DOHH2 (cell line): ENCODE data around the gene OXSR1.

ENCODE experiments used
- EZH2phosphoT487 ChIP-seq: fragments of 200-600 bp; sonication (generic); IDR thresholded peaks from 2 replicates; pipeline ENCODE4 v1.6.1; 2017; ENCODE audit warnings: borderline replicate concordance, mild to moderate bottlenecking, antibody characterized with exemption, low read length, moderate library complexity, mixed read lengths
- TF ChIP-seq, protein P1 (sequence below): fragments of 200-600 bp; sonication (generic); IDR thresholded peaks from one replicate; pipeline ENCODE4 v1.5.1; 2014; ENCODE audit warnings: antibody characterized with exemption, mild to moderate bottlenecking, low read depth, low read length; ENCODE audit not compliant: poor library complexity, severe bottlenecking

DNA sequence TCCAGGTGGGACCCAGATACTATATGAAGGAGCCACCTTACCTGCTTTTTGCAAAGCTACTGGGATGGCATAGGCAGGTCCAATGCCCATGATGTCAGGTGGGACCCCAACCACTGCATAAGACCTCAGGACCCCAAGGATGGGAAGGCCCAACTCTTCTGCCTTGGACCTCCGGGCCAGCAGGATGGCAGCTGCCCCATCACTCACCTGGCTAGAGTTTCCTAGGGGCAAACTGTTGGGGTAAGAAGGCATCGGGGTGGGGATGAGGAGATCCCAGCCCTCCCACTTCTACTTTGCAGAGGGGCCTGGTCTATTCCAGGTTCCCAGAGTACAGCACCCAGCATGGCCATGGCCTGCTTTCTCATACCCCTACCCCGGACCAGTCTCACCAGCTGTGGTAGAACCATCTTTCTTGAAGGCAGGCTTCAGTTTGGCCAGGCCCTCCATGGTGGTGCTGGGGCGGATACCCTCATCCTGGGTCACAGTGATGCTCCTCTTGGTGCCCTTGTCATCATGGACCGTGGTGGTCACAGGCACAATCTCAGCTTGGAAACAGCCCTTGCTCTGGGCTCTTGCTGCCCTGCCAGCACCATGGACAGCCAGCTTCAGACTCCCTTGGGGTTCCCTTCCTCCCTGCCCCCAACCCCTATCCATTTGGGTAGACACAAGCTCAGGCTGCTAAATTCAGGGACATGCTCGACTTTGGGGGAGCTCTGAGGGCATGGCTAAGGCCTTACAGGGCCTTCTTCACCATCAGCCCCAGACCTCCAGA, 39.0 kb upstream of the OXSR1 start:
- TF ChIP-seq, protein P1, sequence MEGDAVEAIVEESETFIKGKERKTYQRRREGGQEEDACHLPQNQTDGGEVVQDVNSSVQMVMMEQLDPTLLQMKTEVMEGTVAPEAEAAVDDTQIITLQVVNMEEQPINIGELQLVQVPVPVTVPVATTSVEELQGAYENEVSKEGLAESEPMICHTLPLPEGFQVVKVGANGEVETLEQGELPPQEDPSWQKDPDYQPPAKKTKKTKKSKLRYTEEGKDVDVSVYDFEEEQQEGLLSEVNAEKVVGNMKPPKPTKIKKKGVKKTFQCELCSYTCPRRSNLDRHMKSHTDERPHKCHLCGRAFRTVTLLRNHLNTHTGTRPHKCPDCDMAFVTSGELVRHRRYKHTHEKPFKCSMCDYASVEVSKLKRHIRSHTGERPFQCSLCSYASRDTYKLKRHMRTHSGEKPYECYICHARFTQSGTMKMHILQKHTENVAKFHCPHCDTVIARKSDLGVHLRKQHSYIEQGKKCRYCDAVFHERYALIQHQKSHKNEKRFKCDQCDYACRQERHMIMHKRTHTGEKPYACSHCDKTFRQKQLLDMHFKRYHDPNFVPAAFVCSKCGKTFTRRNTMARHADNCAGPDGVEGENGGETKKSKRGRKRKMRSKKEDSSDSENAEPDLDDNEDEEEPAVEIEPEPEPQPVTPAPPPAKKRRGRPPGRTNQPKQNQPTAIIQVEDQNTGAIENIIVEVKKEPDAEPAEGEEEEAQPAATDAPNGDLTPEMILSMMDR, result no peak
- TF ChIP-seq EZH2phosphoT487, result no peak
